Renal cortex interstitium (tissue), 11 donors: ENCODE results near the gene NCAN. TPM values are rescaled to one million over a fixed set of nuclear protein-coding genes. Genes with fewer than 3 reads are reported as not detected.

Source experiments
- DNase-seq, 11 donors: peaks; one replicate each; pipeline ENCODE4 v3.0.0-alpha.2; 2013; ENCODE audit warnings: low read depth in 9 of 11, low spot score in 4 of 11; ENCODE audit errors: extremely low read depth in 1 of 11
- polyA plus RNA-seq, 3 donors: library from polyadenylated mRNA; unstranded; fragments of 120-200 nt; gene quantifications; one replicate each; pipeline ENCODE4 v1.2.1, GENCODE V29; 2013; ENCODE audit not compliant: insufficient read length in 3 of 3

Gene NCAN
- polyA plus RNA-seq, 3 donors = 0.03 to 0.39 (median 0.09) TPM

GRCh38 chr19:19192078-19192882 lies 19.5 kb upstream of the NCAN start, which contains the start of the genes BORCS8 and RFXANK:
TSS of gene BORCS8 (minus strand) at chr19:19192152. CDS start at chr19:19192117, 35 bp downstream.
TSS of gene RFXANK (plus strand) at chr19:19192258. CDS start at chr19:19193947, 1,689 bp downstream.
- DNase-seq = peak; percentile 99 to 100 (median 99)

GRCh38 chr19:19192910-19193423 lies 18.8 kb upstream of the NCAN start:
- DNase-seq = no peak

- DNase-seq = no peak
Observed at GRCh38 chr19:19193926-19194325, 17.8 kb upstream of the NCAN start.

GRCh38 chr19:19201697-19202630 lies 9.8 kb upstream of the NCAN start:
- DNase-seq = no peak

- DNase-seq = no peak
Observed at GRCh38 chr19:19202707-19203011, 9.1 kb upstream of the NCAN start.

GRCh38 chr19:19203012-19203856 lies 8.5 kb upstream of the NCAN start, which contains the start of gene NR2C2AP:
TSS of gene NR2C2AP (minus strand) at chr19:19203414. CDS start at chr19:19203060, 354 bp downstream.
- peak in 10 of 11 donors; percentile 63 to 86 (median 80) for DNase-seq

GRCh38 chr19:19204181-19204580 lies 7.6 kb upstream of the NCAN start:
- no peak for DNase-seq

GRCh38 chr19:19205416-19206410 lies 6.0 kb upstream of the NCAN start:
- no peak for DNase-seq

- no peak for DNase-seq
Observed at GRCh38 chr19:19206938-19207337, 4.8 kb upstream of the NCAN start.

- DNase-seq = no peak
Observed at GRCh38 chr19:19207637-19208572, 3.9 kb upstream of the NCAN start.

- no peak for DNase-seq
Observed at GRCh38 chr19:19209372-19209771, 2.4 kb upstream of the NCAN start.

- DNase-seq = no peak
Observed at GRCh38 chr19:19212916-19213315, 1.2 kb downstream of the NCAN start.

- DNase-seq = no peak
Observed at GRCh38 chr19:19213426-19214158, 1.8 kb downstream of the NCAN start.

GRCh38 chr19:19214159-19214490 lies 2.4 kb downstream of the NCAN start:
- DNase-seq = no peak

- peak in 9 of 11 donors; percentile 47 to 75 (median 62) for DNase-seq
Observed at GRCh38 chr19:19214892-19215291, 3.1 kb downstream of the NCAN start.

- no peak for DNase-seq
Observed at GRCh38 chr19:19215792-19216191, 4.0 kb downstream of the NCAN start.
